Measurements from ENCODE around the gene PRKD3. TPM values are rescaled to one million over a fixed set of nuclear protein-coding genes. Genes with fewer than 3 reads are reported as not detected.
A peak's percentile ranks its signal among the peaks of the same experiment; 100 is the strongest.

Gene PRKD3
- total and polyA plus RNA-seq, 2 of the 13 experiments (the other 11 are each of a cell fraction or from before 2014, with no cell fraction given) = 11.6 to 38.4 TPM

DNA sequence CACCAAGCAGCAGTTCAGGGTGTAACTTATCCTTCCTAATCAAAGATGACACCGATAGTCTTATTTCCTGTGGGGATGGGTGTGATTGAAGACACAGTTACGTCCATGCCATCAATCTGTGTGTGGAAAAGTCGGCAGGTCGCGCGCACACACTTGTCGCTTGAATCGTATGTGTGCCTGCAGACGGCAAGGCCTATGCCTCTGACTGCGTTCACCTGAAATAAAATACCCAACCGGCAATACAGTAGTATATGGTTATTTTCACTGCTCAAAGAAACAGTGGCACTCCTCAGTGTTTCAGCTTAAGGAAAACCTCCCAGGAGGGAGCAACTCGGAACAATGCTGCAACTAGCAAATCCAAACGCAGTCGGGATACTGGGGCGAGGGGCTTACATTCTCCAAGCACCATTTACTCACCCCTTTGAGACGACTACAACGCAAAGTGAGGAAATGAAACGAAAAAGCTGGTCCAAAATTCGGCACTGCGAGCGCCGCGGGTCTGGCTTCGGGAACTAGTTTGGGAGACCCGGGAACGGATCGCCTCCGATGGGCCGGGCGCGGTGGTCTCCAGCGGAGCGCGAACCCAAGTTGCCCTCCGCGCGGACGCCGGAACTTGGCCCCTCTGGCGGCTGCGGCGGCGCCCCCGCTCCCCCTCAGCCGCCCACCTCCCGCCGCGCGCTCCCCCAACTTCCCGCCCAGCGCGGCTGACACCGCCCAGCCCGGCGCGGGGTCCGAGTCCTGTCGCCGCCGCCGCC lies 675 bp downstream of the PRKD3 start (continued):
- TF ChIP-seq HMGXB3 (CRISPR knock-in tag; IDR thresholded peaks at IDR 0.05; ENCODE audit: borderline replicate concordance) (no peak), ZNF616 (CRISPR knock-in tag; IDR thresholded peaks at IDR 0.05; ENCODE audit: low read depth) (no peak), TBP (CRISPR knock-in tag; IDR thresholded peaks at IDR 0.05) (no peak), HOXA3 (CRISPR knock-in tag; IDR thresholded peaks at IDR 0.05) (peak; percentile 10; the same call in 1 of the 2 replicates), ZNF550 (CRISPR knock-in tag; IDR thresholded peaks at IDR 0.05; ENCODE audit: borderline replicate concordance) (no peak), CAMTA2 (CRISPR knock-in tag; IDR thresholded peaks at IDR 0.05; ENCODE audit: borderline replicate concordance) (no peak), NAIF1 (CRISPR knock-in tag; IDR thresholded peaks at IDR 0.05; ENCODE audit: borderline replicate concordance) (no peak), ELF1 (CRISPR knock-in tag; IDR thresholded peaks at IDR 0.05) (no peak), ZNF484 (CRISPR knock-in tag; IDR thresholded peaks at IDR 0.05; ENCODE audit: borderline replicate concordance, low read depth) (no peak), ZNF124 (CRISPR knock-in tag; IDR thresholded peaks at IDR 0.05) (0 out of 2 replicates have a peak, but pooled peaks have one; percentile 55), XBP1 (CRISPR knock-in tag; IDR thresholded peaks at IDR 0.05) (no peak), NR2C2 (CRISPR knock-in tag; IDR thresholded peaks at IDR 0.05; ENCODE audit: borderline replicate concordance) (no peak), PHF20 (CRISPR knock-in tag; IDR thresholded peaks at IDR 0.05) (peak; percentile 23), AGO2 (optimal IDR thresholded peaks at IDR 0.05; ENCODE audit: low read depth, low read length) (peak; percentile 10), EEA1 (CRISPR knock-in tag; IDR thresholded peaks at IDR 0.05; ENCODE audit: borderline replicate concordance) (peak; percentile 57; the same call in 1 of the 2 replicates), BCL6 (CRISPR knock-in tag; IDR thresholded peaks at IDR 0.05) (no peak), POLR2AphosphoS5 (IDR thresholded peaks at IDR 0.05; ENCODE audit: low read depth, low read length) (no peak; the same call in 1 of the 2 replicates), HNRNPLL (IDR thresholded peaks at IDR 0.05; ENCODE audit: low read depth, low read length, poor library complexity, severe bottlenecking) (peak; percentile 79), ZNF367 (CRISPR knock-in tag; IDR thresholded peaks at IDR 0.05; ENCODE audit: borderline replicate concordance) (no peak), ZBTB49 (CRISPR knock-in tag; IDR thresholded peaks at IDR 0.05; ENCODE audit: borderline replicate concordance) (no peak)
- TF ChIP-seq, protein P1, sequence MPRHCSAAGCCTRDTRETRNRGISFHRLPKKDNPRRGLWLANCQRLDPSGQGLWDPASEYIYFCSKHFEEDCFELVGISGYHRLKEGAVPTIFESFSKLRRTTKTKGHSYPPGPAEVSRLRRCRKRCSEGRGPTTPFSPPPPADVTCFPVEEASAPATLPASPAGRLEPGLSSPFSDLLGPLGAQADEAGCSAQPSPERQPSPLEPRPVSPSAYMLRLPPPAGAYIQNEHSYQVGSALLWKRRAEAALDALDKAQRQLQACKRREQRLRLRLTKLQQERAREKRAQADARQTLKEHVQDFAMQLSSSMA (CRISPR knock-in tag; IDR thresholded peaks at IDR 0.05) = no peak
